ENCODE measurements around the gene XPC.
A peak's percentile ranks its signal among the peaks of the same experiment; 100 is the strongest.
"Not testable (repeated sequence)": the region's sequence is repeated elsewhere in the genome, so short reads cannot be mapped to it uniquely, and the experiment has no call there.

The XPC gene
- 77.2 to 137 (median 121) reads per million in 4 donors for total RNA-seq

- peak; percentile 94 to 97 (median 96) for DNase-seq
Measured at GRCh38 chr3:14178247-14179113, at the start of gene XPC, which contains the start of gene LSM3. Gene XPC, minus strand, starts transcription at chr3:14178601. Its CDS starts 33 bp downstream, at chr3:14178568. Gene LSM3, plus strand, starts transcription at chr3:14178817. Its CDS starts 44 bp downstream, at chr3:14178861.

- no peak for DNase-seq
Measured at GRCh38 chr3:14227856-14228255, 49.5 kb upstream of the XPC start.

- DNase-seq: not testable (repeated sequence)
Measured at GRCh38 chr3:14226351-14226750, 48.0 kb upstream of the XPC start.

- no peak for DNase-seq
Measured at GRCh38 chr3:14225421-14225820, 47.0 kb upstream of the XPC start.

- no peak for DNase-seq
Measured at GRCh38 chr3:14224895-14225294, 46.5 kb upstream of the XPC start.

GRCh38 chr3:14223595-14223994 is 45.2 kb upstream of the XPC start:
- DNase-seq: no peak

GRCh38 chr3:14222900-14223594 is 44.6 kb upstream of the XPC start:
- DNase-seq: no peak

- no peak for DNase-seq
Measured at GRCh38 chr3:14222457-14222856, 44.1 kb upstream of the XPC start.

- DNase-seq: no peak
Measured at GRCh38 chr3:14221902-14222301, 43.5 kb upstream of the XPC start.

GRCh38 chr3:14220933-14221332 is 42.5 kb upstream of the XPC start:
- no peak for DNase-seq

GRCh38 chr3:14218355-14218754 is 40.0 kb upstream of the XPC start:
- no peak for DNase-seq

- peak in 4 of 5 donors; percentile 17 to 75 (median 34) for DNase-seq
Measured at GRCh38 chr3:14216257-14217048, 38.1 kb upstream of the XPC start.

GRCh38 chr3:14214764-14215163 is 36.4 kb upstream of the XPC start:
- DNase-seq: no peak

- no peak for DNase-seq
Measured at GRCh38 chr3:14213066-14213774, 34.8 kb upstream of the XPC start.

GRCh38 chr3:14212032-14212431 is 33.6 kb upstream of the XPC start:
- DNase-seq: no peak

GRCh38 chr3:14211621-14212020 is 33.2 kb upstream of the XPC start:
- no peak for DNase-seq

GRCh38 chr3:14210843-14211594 is 32.6 kb upstream of the XPC start:
- no peak for DNase-seq

GRCh38 chr3:14210290-14210688 is 31.9 kb upstream of the XPC start:
- no peak for DNase-seq

GRCh38 chr3:14209581-14210289 is 31.3 kb upstream of the XPC start:
- DNase-seq: no peak

- no peak for DNase-seq
Measured at GRCh38 chr3:14208977-14209394, 30.6 kb upstream of the XPC start.

GRCh38 chr3:14208168-14208567 is 29.8 kb upstream of the XPC start:
- DNase-seq: no peak

All from T-helper 1 cell (primary cell).